ENCODE measurements around the gene SHFL.

The SHFL gene

GRCh38 chr19:10045371-10045770 lies 40.7 kb upstream of the SHFL start:
- no peak for DNase-seq (ENCODE audit: low read depth)
- TF ChIP-seq CTCF (IDR thresholded peaks at IDR 0.05; ENCODE audit: control insufficient read depth, insufficient read depth, low read depth, low read length, missing control alignments), result no peak
- H3K4me3 ChIP-seq (ENCODE audit: control insufficient read depth, low read depth, low read length), result no peak overlapping the region

DNA sequence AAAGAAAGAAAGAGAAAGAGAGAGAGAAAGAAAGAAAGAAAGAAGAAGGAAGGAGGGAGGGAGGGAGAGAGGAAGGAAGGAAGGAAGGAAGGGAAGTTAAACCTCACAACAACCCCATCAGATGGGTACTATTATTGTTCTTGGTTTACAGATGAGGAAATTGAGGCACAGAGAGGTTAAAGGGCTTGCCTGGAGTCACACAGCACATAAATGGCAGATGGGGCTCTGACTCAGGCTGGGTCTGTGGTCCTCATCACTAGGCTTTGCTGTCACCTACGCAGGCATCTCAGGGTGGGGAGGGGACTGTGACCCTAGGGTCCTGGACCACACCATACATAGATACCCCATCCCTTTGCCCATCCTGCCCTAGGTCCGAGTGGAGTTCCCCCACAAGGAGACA lies 36.5 kb upstream of the SHFL start:
- TF ChIP-seq CTCF (IDR thresholded peaks at IDR 0.05; ENCODE audit: control insufficient read depth, insufficient read depth, low read depth, low read length, missing control alignments), result no peak
- H3K4me3 ChIP-seq (ENCODE audit: control insufficient read depth, low read depth, low read length), result no peak overlapping the region
- no peak for DNase-seq (ENCODE audit: low read depth)

GRCh38 chr19:10052602-10053360 lies 33.3 kb upstream of the SHFL start:
- DNase-seq (ENCODE audit: low read depth), result no peak
- TF ChIP-seq CTCF (IDR thresholded peaks at IDR 0.05; ENCODE audit: control insufficient read depth, insufficient read depth, low read depth, low read length, missing control alignments), result no peak
- H3K4me3 ChIP-seq (ENCODE audit: control insufficient read depth, low read depth, low read length), result no peak overlapping the region

GRCh38 chr19:10061717-10062310 lies 24.3 kb upstream of the SHFL start:
- no peak for TF ChIP-seq CTCF (IDR thresholded peaks at IDR 0.05; ENCODE audit: control insufficient read depth, insufficient read depth, low read depth, low read length, missing control alignments)
- H3K4me3 ChIP-seq (ENCODE audit: control insufficient read depth, low read depth, low read length), result no peak overlapping the region
- no peak for DNase-seq (ENCODE audit: low read depth)

GRCh38 chr19:10068205-10068604 lies 17.9 kb upstream of the SHFL start:
- no peak for DNase-seq (ENCODE audit: low read depth)
- no peak for TF ChIP-seq CTCF (IDR thresholded peaks at IDR 0.05; ENCODE audit: control insufficient read depth, insufficient read depth, low read depth, low read length, missing control alignments)
- no peak overlapping the region for H3K4me3 ChIP-seq (ENCODE audit: control insufficient read depth, low read depth, low read length)

- no peak overlapping the region for H3K4me3 ChIP-seq (ENCODE audit: control insufficient read depth, low read depth, low read length)
- DNase-seq (ENCODE audit: low read depth), result no peak
- no peak for TF ChIP-seq CTCF (IDR thresholded peaks at IDR 0.05; ENCODE audit: control insufficient read depth, insufficient read depth, low read depth, low read length, missing control alignments)
Observed at GRCh38 chr19:10069046-10069445, 17.1 kb upstream of the SHFL start.
